ENCODE data around the gene CCDC17.

CCDC17 gene

DNA sequence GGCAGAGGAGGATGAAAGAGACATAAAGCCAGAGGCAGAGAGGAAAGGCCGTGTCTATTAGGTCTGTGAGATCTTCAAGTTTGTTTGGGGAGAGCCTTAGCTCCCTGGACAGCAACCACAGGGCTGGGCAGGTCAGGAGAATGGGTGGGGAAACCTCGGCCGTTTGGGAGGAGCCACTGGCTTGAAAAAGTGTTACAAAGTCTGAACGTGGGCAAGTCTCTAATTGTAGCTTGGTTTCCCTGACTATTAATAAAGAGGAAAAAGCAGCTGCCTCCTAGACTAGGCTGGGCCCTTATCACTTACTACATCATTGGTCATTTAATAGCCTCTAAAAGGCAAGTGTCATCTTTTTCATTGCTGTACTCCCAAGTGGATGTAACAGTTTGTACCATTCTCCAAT is at the start of gene CCDC17:
Gene CCDC17, minus strand, starts transcription at position 83 of the 400 bp plus-strand sequence. CDS start 145 bp downstream, outside the sequence.
- no peak for ATAC-seq

DNA sequence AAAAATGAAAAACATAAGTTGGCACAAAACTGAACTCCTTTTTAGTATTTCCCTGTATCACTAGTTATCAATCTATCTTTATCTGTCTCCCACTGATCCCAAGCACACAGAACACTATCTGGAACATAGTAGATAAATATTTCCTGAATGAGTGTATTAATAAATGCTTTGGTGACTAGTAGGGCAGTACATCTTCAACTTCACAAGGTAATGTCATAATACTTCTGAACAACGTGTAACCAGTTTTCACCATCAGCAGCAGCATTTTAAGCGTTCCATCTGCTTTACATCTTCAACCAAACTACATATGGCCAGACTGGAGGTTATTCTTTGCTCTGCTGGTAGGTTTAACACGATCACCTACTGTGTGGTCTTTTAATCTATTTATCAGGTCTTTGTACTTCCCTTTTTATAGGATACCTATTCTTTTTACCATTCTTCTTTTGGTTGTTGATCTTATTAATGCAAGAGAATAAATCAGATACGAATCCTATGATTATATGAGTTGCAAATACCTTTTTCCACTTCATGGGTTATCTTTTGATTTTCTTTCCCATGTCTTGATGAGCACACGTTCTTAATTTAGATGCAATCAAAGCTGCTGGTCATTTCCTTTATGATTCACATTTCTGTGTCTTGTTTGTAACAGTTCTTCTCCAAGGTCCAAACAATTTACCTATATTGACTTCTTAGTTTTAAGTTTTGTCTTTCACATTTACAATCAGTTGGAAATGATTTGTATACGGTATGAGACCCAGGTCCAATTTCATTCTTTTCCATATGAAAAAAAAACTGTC is 46.2 kb upstream of the CCDC17 start:
- no peak for ATAC-seq

DNA sequence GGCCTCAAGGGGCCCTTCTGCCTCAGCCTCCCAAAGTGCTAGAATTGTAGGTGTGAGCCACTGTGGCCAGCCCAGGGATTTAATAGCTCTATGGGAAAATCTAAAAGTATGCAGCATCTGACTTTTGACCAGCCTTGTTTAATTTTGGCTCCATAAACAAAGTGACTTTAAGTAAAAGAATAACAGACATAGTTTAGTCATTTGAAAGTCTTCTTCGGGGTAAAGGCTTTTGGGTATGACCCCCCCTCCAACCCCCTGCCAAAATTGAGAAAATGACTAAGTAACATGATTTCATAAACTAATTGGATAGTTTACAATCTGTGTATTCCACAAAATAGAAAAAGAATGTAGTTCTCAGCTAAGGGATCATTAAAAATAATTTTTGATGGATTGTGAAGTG is 45.5 kb upstream of the CCDC17 start:
- no peak for ATAC-seq

- ATAC-seq, result no peak
Observed at GRCh38 chr1:45668526-45668925, 44.7 kb upstream of the CCDC17 start.

DNA sequence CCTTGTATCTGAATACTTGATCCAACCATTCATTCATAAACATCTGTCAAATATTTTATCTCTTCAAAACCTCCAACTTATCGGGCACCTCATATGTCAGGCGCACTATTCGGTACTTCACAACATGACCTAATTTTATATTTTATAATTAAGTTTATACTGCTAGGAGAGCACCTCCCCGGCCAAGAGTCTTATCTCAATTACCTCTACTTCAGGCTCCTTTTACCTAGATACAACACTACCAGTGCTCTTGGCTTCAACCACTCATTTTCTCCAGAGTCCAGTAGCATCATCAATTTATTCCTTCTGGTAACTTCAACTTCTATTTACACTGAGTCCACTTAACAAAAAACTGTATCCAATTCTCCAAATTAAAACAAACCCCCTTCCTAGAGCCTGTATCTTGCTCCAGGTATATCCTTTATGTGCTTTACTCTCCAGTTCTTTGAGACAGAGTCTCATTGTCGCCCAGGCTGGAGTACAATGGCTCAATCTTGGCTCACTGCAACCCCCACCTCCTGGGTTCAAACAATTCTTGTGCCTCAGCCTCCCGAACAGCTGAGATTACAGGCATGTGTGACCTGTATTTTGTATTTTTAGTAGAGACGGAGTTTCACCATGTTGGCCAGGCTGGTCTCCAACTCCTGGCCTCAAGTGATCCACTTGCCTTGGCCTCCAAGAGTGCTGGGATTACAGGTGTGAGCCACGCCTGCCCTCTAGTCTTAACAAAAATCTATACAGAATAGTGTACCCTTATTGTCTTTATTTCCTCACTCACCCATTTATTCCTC is 43.7 kb upstream of the CCDC17 start:
- ATAC-seq, result no peak

DNA sequence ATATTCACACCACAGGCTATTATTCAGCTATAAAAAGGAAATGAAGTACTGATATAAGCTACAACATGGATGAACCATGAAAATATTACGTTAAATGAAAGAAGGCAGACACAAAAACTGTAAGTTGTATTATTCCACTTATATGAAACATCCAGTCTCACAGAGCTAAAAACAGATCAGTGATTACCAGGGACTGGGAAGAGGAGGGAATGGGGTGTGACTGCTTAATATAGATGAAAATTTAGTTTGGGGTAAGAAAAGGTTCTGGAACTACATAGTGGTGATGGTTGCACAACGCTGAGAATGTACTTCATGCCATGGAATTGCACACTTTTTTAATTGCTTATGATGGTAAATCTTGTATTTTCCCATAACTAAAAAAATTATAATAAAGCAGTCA is 43.0 kb upstream of the CCDC17 start:
- no peak for ATAC-seq

DNA sequence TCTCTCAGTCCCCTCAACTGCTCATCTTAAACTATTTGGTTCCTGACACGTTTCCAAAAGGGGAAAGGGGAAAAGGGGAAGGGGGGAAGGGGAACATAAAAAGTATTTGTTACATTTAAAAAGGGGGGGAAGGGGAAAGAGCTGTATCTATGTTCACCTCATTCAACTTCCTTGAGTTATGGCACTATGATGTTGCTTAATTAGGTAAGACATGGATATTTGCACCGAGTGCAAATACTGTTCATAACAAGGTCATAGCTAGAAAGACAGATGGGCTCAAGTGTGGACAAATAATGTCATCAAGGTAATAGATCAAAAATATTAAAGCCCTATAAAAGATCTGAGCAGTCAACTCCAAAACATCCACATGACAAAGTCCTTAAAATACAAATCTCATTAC is 36.5 kb upstream of the CCDC17 start:
- no peak for ATAC-seq

DNA sequence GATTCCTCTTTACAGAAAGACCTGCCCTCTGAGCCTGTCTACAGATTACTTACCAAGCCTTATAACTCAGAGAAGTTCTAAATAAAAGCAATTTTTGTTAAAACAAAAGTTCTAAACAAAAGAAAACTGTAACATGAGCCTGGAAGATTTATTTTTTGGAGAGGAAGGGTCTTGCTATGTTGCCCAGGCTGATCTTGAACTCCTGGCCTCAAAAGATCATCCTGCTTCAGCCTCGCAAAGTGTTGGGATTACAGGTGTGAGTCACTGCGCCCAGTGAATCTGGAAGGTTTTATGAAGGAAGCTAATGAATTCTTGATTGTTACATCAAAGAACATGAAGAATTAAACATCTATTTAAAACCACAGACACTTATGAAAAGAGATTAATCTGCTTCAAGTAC is 35.4 kb upstream of the CCDC17 start:
- no peak for ATAC-seq

- ATAC-seq, result no peak
Observed at GRCh38 chr1:45658171-45658570, 34.3 kb upstream of the CCDC17 start.

DNA sequence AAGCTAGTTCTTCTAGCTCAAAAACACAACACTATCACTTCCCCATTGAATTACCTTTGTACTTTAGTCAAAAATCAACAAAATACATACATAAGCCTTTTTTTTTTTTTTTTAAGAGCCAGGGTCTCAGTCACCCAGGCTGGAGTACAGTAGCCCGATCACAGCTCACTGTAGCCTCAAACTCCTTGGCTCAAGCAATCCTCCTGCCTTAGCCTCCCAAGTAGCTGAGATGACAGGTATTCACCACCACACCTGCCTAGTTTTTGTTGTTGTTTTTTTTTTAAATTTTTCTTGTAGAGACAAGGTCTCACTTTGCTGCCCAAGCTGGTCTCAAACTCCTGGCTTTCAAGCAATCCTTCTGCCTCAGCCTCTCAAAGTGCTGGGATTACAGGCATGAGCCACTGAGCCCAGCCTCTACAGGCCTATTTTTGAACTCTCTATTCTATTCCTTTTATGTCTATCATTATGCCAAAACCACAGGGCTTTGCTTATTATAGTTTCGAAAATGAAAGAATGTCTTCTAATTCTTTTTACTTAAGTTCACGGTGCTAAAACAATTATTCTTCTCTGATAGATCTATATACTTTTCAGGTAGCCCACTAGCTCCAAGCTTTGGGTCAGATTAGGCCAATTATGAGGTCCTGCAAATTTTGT is 32.8 kb upstream of the CCDC17 start:
- no peak for ATAC-seq

DNA sequence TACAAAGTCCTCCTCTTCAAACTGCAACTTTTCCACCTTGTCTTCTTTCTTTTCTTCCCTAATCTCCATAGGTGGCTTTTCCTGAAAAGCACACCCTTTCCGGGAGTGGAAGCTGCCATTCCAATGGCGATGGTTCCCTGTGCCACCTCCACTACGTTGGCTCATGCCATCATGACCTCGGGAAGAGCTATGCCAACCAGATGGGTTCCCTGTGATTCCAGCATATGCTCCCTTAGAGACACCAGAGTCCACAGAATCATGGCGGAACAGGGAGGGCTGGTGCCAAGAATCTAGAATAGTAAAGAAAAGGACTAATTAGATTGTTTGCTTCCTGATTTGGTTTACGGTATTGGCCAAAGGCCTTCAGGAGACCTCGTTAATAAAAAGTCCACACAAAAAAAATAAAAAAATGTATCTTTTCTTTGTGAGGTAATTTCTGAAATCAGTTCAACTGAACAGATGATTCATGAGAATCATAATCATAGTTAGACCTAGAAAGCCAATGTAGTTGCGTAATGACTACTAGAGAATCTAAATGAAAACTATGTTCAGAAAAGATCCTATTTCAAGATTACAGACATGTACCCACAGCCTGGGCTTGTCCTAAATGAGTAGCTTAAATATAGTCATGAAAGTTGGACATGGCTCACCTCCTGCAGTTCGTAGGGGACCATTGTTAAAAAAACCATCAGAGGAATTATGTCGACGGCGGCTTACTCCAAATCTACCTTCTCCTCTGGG is 30.9 kb upstream of the CCDC17 start:
- peak; percentile 92 to 97 for ATAC-seq

DNA sequence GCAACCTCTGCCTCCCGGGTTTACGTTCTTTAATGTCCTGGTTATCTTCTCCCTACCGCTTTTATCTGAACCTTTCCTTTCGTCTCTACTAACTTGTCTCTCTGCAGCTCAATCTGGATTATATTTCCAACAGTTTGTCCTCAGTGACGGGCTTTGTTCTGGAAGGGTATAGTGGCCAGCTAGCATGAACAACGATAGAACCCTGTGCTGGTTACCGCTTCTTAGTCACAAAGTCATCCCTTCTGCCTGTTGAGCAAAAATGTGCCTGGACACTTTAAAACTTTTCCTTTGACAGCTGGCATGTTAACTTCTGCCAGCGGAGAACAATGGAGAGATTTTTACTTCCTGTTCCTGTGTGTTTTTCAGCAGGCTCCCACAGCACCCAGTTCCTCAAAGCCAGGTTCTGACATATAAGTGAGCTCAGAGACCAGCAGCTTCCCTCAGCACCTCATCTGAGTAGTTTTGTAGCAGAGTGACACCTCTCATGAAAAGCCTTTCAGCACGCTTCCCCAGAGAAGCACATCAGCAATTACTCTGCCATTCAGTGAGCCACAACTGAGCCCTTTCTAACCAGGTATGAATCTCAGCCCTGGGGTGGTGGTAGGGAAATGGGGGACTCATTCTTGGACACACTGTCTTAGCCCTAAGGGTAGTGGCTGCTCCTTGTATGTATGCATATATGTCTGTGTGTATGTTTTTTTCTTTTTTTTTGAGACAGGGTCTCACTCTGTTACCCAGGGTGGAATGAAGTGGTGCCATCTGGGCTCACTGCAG is 23.6 kb upstream of the CCDC17 start:
- ATAC-seq, result no peak

- no peak for ATAC-seq
Observed at GRCh38 chr1:45644661-45645060, 20.8 kb upstream of the CCDC17 start.

DNA sequence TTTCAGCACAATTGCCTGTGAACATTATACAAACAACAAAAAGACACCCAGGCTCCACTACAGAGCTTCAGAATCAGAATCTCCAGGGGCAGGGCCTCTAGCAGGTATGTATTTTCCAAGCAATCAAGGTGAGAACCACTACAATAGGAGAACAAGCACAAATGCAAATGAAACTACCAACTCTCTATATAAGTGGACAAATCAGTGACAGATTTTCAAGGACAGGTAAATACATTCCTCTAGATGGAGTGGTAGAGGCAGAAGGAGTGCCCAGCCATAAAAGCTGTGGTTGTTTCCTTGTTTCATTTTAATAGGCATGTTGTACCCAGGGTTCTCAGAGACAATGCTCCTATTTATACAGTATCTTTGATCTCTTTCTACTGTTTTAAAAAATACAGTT is 20.1 kb upstream of the CCDC17 start:
- ATAC-seq, result no peak

DNA sequence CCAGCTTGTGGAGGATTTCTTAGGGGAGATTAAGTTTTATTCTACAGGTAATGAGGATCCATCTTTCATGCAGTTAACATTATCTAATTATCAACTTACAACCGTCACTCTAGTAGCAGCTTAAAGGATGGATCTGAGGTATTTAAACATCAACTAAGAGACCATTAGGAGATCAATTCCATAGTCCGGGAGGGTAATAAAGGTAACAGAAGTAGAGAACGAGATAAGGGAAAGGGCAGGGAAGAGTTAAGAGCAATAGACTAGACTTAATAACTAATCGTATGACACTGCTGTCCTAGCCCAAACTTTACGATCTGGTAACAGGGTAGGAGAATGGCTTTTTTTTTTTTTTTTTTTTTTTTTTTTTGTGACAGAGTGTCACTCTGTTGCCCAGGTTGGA is 19.5 kb upstream of the CCDC17 start:
- ATAC-seq, result no peak

GRCh38 chr1:45640293-45640692 is 16.4 kb upstream of the CCDC17 start:
- ATAC-seq, result no peak

- ATAC-seq, result no peak
Observed at GRCh38 chr1:45635211-45635610, 11.4 kb upstream of the CCDC17 start.

DNA sequence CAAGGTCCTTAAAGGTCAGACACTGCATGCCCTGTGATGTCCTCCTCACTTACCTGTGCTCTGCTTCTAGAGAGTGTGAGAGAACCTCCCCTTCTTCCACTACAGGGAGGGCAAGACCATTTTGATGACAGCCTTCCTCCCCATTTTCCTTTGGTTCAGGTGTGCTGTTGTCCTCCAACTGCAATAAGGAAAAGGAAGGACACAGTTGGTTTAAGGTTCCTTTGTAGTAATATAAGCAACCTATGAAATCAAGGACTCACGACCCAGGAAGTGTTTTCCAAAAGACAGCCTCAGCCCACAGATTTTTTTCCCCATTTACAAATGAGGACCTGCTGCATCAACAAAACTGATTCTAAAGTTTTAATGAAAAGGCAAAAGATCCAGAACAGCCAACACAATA is 6.6 kb upstream of the CCDC17 start:
- ATAC-seq, result no peak

- no peak for ATAC-seq
Observed at GRCh38 chr1:45629035-45629434, 5.2 kb upstream of the CCDC17 start.

- ATAC-seq, result no peak
Observed at GRCh38 chr1:45622524-45623394, 1.1 kb downstream of the CCDC17 start.

DNA sequence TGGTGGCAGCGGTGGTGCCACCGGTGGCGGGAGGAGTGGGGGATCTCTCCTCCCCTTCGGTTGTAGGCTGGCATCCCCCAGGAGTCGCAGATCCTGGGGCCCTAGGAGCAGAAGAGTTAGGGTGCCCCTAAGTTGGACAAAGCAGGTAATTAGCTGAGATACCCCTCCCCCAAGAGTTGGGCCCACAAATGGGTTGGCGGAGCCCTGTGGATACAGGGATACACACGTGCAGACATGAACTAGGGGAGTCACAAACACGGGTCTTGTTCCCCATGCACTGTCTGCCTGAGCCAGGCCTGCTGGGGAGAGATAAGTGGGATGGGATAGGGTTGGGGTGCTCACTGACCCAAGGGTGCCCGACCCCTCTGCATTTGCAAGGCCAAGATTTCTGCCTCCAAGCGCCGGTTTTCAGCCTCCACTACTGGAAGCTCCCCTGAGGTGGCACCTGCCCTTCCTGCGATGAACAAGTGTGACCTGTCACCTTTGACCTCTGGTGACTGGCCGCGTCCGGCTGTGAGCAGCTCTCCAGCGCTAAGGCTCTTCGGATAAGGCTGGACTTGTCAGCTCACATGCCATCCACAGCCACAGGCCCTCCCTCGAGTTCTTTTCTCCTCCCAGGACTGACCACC is 1.8 kb downstream of the CCDC17 start:
- ATAC-seq, result no peak

All from activated CD4-positive, CD25-positive, alpha-beta regulatory T cell treated with anti-CD3 and anti-CD28 coated beads, Interleukin-2, amount 50 U/mL, for 24 hours (primary cell).